Measurements from ENCODE around the gene FRY.

The FRY gene

DNA sequence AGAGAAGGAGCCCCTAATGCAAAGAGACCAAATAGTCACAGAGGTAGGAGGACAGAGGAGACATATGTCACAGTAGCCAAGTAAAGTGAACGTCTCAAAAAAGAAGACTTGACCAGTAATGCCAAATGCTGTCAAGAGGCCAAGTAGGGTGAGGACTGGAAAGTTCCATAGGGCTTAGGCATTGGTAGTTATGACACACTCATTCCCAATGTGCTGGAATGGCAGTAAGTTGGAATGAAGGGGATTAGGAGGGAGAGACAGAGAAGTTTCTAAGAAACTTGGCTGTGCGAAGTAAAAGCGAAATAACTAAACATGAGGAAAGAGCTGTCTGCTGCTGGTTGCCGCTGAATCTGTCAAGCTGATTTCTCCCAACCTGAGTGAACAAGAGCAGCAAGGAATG, 14.9 kb upstream of the FRY start:
- TF ChIP-seq, protein P1, sequence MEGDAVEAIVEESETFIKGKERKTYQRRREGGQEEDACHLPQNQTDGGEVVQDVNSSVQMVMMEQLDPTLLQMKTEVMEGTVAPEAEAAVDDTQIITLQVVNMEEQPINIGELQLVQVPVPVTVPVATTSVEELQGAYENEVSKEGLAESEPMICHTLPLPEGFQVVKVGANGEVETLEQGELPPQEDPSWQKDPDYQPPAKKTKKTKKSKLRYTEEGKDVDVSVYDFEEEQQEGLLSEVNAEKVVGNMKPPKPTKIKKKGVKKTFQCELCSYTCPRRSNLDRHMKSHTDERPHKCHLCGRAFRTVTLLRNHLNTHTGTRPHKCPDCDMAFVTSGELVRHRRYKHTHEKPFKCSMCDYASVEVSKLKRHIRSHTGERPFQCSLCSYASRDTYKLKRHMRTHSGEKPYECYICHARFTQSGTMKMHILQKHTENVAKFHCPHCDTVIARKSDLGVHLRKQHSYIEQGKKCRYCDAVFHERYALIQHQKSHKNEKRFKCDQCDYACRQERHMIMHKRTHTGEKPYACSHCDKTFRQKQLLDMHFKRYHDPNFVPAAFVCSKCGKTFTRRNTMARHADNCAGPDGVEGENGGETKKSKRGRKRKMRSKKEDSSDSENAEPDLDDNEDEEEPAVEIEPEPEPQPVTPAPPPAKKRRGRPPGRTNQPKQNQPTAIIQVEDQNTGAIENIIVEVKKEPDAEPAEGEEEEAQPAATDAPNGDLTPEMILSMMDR (IDR thresholded peaks at IDR 0.05; ENCODE audit: insufficient read depth, low read depth, low read length, missing control alignments), result no peak
- DNase-seq (ENCODE audit: low read depth), result no peak
- no peak overlapping the region for H3K4me3 ChIP-seq (ENCODE audit: low read depth, low read length)

DNA sequence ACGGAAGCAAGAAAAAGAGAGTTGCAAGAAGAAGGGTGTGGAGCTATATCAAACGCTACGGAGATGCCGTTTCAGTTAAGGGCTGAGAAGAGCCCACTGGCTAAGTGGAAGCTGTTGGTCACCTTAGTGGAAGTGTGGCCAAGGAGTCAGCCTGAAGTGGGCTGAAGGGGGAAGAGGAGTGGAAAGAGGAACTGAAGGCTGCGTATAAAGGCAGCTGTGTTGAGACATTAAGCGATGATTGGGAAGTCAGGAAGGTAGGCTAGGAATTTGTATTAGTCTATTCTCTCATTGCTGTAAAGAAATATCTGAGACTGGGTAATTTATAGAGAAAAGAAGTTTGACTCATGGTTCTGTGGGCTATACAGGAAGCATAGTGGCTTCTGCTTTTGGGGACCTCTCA, 14.1 kb upstream of the FRY start:
- no peak for DNase-seq (ENCODE audit: low read depth)
- TF ChIP-seq, protein P1 (IDR thresholded peaks at IDR 0.05; ENCODE audit: insufficient read depth, low read depth, low read length, missing control alignments), result no peak
- no peak overlapping the region for H3K4me3 ChIP-seq (ENCODE audit: low read depth, low read length)

DNA sequence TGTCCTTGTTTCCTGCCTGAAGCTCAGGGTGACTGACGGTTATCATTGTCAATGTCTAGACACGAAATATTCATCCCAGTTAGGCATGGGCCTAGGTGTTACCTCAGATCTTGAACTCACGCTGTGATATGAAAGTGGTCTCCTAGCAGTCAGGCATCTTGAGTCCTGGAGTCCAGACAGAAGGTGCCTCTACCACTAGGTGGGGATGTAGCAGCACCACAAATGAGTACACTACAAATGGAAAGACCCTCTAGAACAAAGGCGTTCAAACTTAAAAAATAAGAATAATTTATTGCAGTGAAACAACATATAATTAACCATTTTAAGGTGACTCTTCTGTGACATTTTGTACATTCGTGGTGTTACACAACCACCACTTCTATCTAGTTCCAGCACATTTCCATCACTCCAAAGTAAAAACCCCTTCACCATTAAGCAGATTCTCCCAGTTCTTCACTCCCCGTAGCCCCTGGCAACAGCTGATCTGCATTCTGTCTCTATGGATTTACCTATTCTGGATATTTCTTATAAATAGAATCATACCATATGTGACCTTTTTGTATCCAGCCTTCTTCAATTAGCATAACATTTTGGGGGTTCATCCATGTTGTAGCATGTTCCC, 11.9 kb upstream of the FRY start:
- no peak overlapping the region for H3K4me3 ChIP-seq (ENCODE audit: low read depth, low read length)
- TF ChIP-seq, protein P1 (IDR thresholded peaks at IDR 0.05; ENCODE audit: insufficient read depth, low read depth, low read length, missing control alignments), result peak; percentile 79
- peak; percentile 83 for DNase-seq (ENCODE audit: low read depth)

DNA sequence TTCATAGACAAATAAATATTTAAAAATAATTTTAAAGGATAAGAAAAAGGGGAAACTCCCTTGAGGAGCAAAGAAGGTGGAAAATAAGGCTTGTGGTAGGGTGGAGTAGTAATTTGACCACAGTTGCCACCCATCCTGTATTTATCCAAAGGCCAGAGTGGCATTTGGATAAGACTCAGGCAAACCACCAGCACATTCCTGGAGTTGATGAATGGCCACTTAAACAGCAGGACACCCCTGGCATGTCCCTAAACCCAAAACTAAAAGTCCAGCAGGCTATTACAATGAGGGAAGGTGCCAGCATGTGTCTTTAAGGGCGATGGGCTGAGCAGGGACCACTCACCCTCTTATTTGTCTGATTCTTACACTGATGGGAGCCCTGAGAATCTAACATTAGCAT, 9.8 kb upstream of the FRY start:
- TF ChIP-seq, protein P1 (IDR thresholded peaks at IDR 0.05; ENCODE audit: insufficient read depth, low read depth, low read length, missing control alignments), result no peak
- DNase-seq (ENCODE audit: low read depth), result no peak
- no peak overlapping the region for H3K4me3 ChIP-seq (ENCODE audit: low read depth, low read length)

DNA sequence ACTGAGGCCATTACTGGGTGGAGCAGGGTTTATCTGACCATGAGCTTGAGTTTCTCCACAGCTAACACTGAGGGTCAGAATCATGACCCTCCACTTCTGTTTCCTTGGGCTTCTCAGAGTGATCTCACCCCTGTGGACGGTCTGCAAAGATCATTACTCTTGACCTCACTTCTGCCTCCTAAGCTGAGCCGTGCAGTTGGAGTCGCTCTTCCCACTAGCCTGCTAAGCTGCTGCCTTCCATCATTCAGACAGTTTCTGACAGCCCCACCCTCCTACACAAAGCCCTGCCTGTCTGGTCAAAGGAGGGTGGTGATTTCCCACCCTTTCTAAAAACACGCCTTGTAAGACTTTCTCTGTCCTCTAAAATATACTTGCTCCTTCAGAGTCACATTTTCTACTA, 9.3 kb upstream of the FRY start:
- TF ChIP-seq, protein P1 (IDR thresholded peaks at IDR 0.05; ENCODE audit: insufficient read depth, low read depth, low read length, missing control alignments), result no peak
- no peak overlapping the region for H3K4me3 ChIP-seq (ENCODE audit: low read depth, low read length)
- no peak for DNase-seq (ENCODE audit: low read depth)

DNA sequence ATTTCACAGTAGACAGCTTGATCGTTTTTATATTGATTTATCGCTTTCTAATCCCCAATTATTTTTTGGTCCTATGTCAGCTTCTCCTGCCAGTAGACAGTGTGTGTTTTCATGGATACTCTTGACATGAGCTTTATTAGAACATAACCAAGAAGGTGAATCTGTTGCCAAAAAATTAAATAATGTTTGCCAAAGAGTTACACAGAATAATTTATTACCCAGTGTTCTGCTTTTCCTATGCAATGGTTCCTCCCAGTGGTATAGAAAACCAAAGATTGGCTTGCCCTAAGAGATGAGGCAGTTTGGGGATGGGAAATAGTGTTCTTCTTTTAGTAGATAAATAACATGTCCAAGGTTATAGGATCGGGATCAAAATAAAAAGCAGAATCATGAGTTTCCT, 8.5 kb upstream of the FRY start:
- no peak overlapping the region for H3K4me3 ChIP-seq (ENCODE audit: low read depth, low read length)
- no peak for DNase-seq (ENCODE audit: low read depth)
- TF ChIP-seq, protein P1 (IDR thresholded peaks at IDR 0.05; ENCODE audit: insufficient read depth, low read depth, low read length, missing control alignments), result no peak

DNA sequence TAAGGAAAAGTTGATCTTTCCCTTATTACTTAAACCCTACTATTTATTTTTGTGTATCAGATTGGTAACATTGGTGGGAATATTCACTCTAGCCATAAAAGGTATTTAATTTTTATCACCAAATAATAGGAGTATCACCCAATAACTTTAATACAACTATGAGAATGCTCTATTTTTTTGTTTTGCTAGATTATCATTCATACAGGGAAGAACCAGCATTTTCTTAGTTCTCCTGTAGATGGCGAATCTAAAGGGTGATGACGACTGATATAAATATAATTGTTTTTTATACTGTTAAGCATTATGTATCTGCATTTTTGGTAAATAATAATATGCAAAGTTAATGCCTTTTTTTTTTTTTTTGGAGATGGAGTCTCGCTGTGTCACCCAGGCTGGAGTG, 7.9 kb upstream of the FRY start:
- DNase-seq (ENCODE audit: low read depth), result no peak
- H3K4me3 ChIP-seq (ENCODE audit: low read depth, low read length), result no peak overlapping the region
- TF ChIP-seq, protein P1 (IDR thresholded peaks at IDR 0.05; ENCODE audit: insufficient read depth, low read depth, low read length, missing control alignments), result no peak
